SK-N-SH (cell line): Measurements from ENCODE around the gene ADAMTS9.

ENCODE experiments used
- CTCF ChIP-seq: fragments of 200-600 bp; sonication (generic); IDR thresholded peaks from 2 replicates; pipeline ENCODE4 v1.6.1; 2017; ENCODE audit warnings: antibody characterized with exemption, mild to moderate bottlenecking, moderate library complexity
- EP300 ChIP-seq, 2 experiments: IDR thresholded peaks; 2 replicates each; pipeline versions ENCODE4 v1.4.0 to v1.6.1; 2012; ENCODE audit warnings: borderline replicate concordance in 1 of 2, low read depth in 1 of 2, low read length in 1 of 2
- GATA2 ChIP-seq: sonication (generic); formaldehyde crosslinking; IDR thresholded peaks from 2 replicates; pipeline ENCODE4 v1.5.0; 2020; ENCODE audit warnings: mild to moderate bottlenecking, missing genetic modification reagents
- JUND ChIP-seq: IDR thresholded peaks from 2 replicates; pipeline ENCODE4 v1.4.0; 2012
- REST ChIP-seq: IDR thresholded peaks from 2 replicates; pipeline ENCODE4 v1.6.1; 2012; ENCODE audit warnings: mild to moderate bottlenecking, low read depth, low read length, moderate library complexity
- TEAD4 ChIP-seq: IDR thresholded peaks from 2 replicates; pipeline ENCODE4 v1.4.0; 2012; ENCODE audit warnings: mild to moderate bottlenecking, borderline replicate concordance; ENCODE audit not compliant: insufficient read depth
- ZBTB33 ChIP-seq: IDR thresholded peaks from 2 replicates; pipeline ENCODE4 v1.4.0; 2012; ENCODE audit warnings: low read depth, borderline replicate concordance

GRCh38 chr3:64475037-64475436, 212.8 kb downstream of the ADAMTS9 start:
- TF ChIP-seq EP300 (IDR thresholded peaks at IDR 0.05; ENCODE audit: borderline replicate concordance in 1 of 2, low read depth in 1 of 2, low read length in 1 of 2) (no peak), JUND (no peak), REST (no peak), ZBTB33 (no peak), CTCF (no peak), TEAD4 (no peak), GATA2 (CRISPR knock-in tag) (no peak)
